Activated CD4-positive, alpha-beta T cell treated with anti-CD3 and anti-CD28 coated beads, Interleukin-2, amount 10 ng/mL, durations not matched to agents 7 days and 5 days (primary cell): ENCODE data around the gene KCNJ6. TPM values are rescaled to one million over a fixed set of nuclear protein-coding genes. Genes with fewer than 3 reads are reported as not detected.
A peak's percentile ranks its signal among the peaks of the same experiment; 100 is the strongest.
"Not testable (repeated sequence)": the region's sequence is repeated elsewhere in the genome, so short reads cannot be mapped to it uniquely, and the experiment has no call there.

Experiments used
- CTCF ChIA-PET: fragments of 350-600 bp; sonication (Branson Sonifier 250); formaldehyde crosslinking; loops from one replicate; lab custom pipeline; 2021; ENCODE audit warnings: antibody characterized with exemption; lab: Charles Lee
- POLR2A ChIA-PET: fragments of 350-600 bp; sonication (Branson Sonifier 250); formaldehyde crosslinking; loops from one replicate; lab custom pipeline; 2021; ENCODE audit warnings: antibody characterized with exemption; lab: Charles Lee
- DNase-seq: peaks from one replicate; pipeline ENCODE4 v3.0.0-alpha.2; 2020
- H3K27ac Mint-ChIP-seq: one replicate; pipeline ENCODE4 v1.8.0; 2021; ENCODE audit warnings: mild to moderate bottlenecking, moderate library complexity, mixed read lengths
- H3K27me3 Mint-ChIP-seq: one replicate; pipeline ENCODE4 v1.8.0; 2021; ENCODE audit warnings: mixed read lengths
- H3K36me3 Mint-ChIP-seq: one replicate; pipeline ENCODE4 v1.8.0; 2021; ENCODE audit warnings: low read depth, mixed read lengths
- H3K4me1 Mint-ChIP-seq: one replicate; pipeline ENCODE4 v1.8.0; 2021; ENCODE audit warnings: mixed read lengths
- H3K4me3 Mint-ChIP-seq: one replicate; pipeline ENCODE4 v1.8.0; 2021; ENCODE audit warnings: mild to moderate bottlenecking, moderate library complexity, mixed read lengths
- H3K9me3 Mint-ChIP-seq: one replicate; pipeline ENCODE4 v1.8.0; 2021; ENCODE audit warnings: mixed read lengths
- total RNA-seq, 2 experiments: library from RNA; stranded (reverse); gene quantifications; one replicate each; pipeline ENCODE4 v1.2.3, GENCODE V29; 2021

KCNJ6 gene
- total RNA-seq, 2 experiments from 2014 or later, result not detected

GRCh38 chr21:37658817-37659458 lies 257.3 kb downstream of the KCNJ6 start:
- no peaks in the 10 kb centered on the region for H3K36me3 Mint-ChIP-seq
- no peak overlapping the region for H3K27ac Mint-ChIP-seq
- CTCF ChIA-PET, result interaction anchor here (1.6 kb wide), 1 partner anchor 12 kb away, joined by 5 read pairs; no protein-coding TSS in a partner anchor
- H3K9me3 Mint-ChIP-seq, result no peaks in the 10 kb centered on the region
- DNase-seq, result no peak
- H3K4me3 Mint-ChIP-seq, result no peak overlapping the region
- POLR2A ChIA-PET, result no interaction called here
- peaks cover 2% of the 10 kb centered on the region for H3K27me3 Mint-ChIP-seq
- H3K4me1 Mint-ChIP-seq, result no peaks in the 10 kb centered on the region

- POLR2A ChIA-PET, result no interaction called here
- CTCF ChIA-PET, result interaction anchor here (1.6 kb wide), 1 partner anchor 11 kb away, joined by 5 read pairs; no protein-coding TSS in a partner anchor
- no peaks in the 10 kb centered on the region for H3K36me3 Mint-ChIP-seq
- H3K4me3 Mint-ChIP-seq, result no peak overlapping the region
- no peaks in the 10 kb centered on the region for H3K4me1 Mint-ChIP-seq
- H3K27ac Mint-ChIP-seq, result no peak overlapping the region
- H3K27me3 Mint-ChIP-seq, result peaks cover under 1% of the 10 kb centered on the region
- DNase-seq, result no peak
- no peaks in the 10 kb centered on the region for H3K9me3 Mint-ChIP-seq
Measured at GRCh38 chr21:37658121-37658816, 258.0 kb downstream of the KCNJ6 start.

GRCh38 chr21:37656899-37657298 lies 259.4 kb downstream of the KCNJ6 start:
- Mint-ChIP-seq H3K27me3 (no peaks in the 10 kb centered on the region), H3K27ac (no peak overlapping the region), H3K4me1 (no peaks in the 10 kb centered on the region), H3K4me3 (no peak overlapping the region), H3K36me3 (no peaks in the 10 kb centered on the region), H3K9me3 (no peaks in the 10 kb centered on the region)
- ChIA-PET CTCF (no interaction called here), POLR2A (no interaction called here)
- no peak for DNase-seq

- DNase-seq, result no peak
- CTCF ChIA-PET, result interaction anchor here (1.3 kb wide), 1 partner anchor 45 kb away, joined by 3 read pairs; no protein-coding TSS in a partner anchor
- POLR2A ChIA-PET, result no interaction called here
- Mint-ChIP-seq H3K4me1 (no peaks in the 10 kb centered on the region), H3K27me3 (no peaks in the 10 kb centered on the region), H3K36me3 (no peaks in the 10 kb centered on the region), H3K4me3 (no peak overlapping the region), H3K27ac (no peak overlapping the region), H3K9me3 (no peaks in the 10 kb centered on the region)
Measured at GRCh38 chr21:37655611-37656300, 260.5 kb downstream of the KCNJ6 start.

GRCh38 chr21:37654596-37654995 lies 261.7 kb downstream of the KCNJ6 start:
- no peaks in the 10 kb centered on the region for H3K4me1 Mint-ChIP-seq
- H3K27me3 Mint-ChIP-seq, result no peaks in the 10 kb centered on the region
- no peak for DNase-seq
- CTCF ChIA-PET, result interaction anchor here (0.6 kb wide), 1 partner anchor 395 kb away, joined by 4 read pairs; no protein-coding TSS in a partner anchor
- H3K27ac Mint-ChIP-seq, result no peak overlapping the region
- H3K36me3 Mint-ChIP-seq, result no peaks in the 10 kb centered on the region
- no peak overlapping the region for H3K4me3 Mint-ChIP-seq
- H3K9me3 Mint-ChIP-seq, result no peaks in the 10 kb centered on the region
- POLR2A ChIA-PET, result no interaction called here

GRCh38 chr21:37653201-37653600 lies 263.1 kb downstream of the KCNJ6 start:
- no peaks in the 10 kb centered on the region for H3K9me3 Mint-ChIP-seq
- ChIA-PET CTCF (no interaction called here), POLR2A (no interaction called here)
- no peak for DNase-seq
- H3K36me3 Mint-ChIP-seq, result no peaks in the 10 kb centered on the region
- H3K27ac Mint-ChIP-seq, result no peak overlapping the region
- H3K27me3 Mint-ChIP-seq, result no peaks in the 10 kb centered on the region
- no peaks in the 10 kb centered on the region for H3K4me1 Mint-ChIP-seq
- H3K4me3 Mint-ChIP-seq, result no peak overlapping the region

GRCh38 chr21:37647781-37648180 lies 268.5 kb downstream of the KCNJ6 start:
- ChIA-PET CTCF (interaction anchor here (0.6 to 1.6 kb wide), 3 partner anchors 10 to 1025 kb away, joined by 3 to 8 read pairs (median 5); no protein-coding TSS in a partner anchor), POLR2A (no interaction called here)
- no peaks in the 10 kb centered on the region for H3K36me3 Mint-ChIP-seq
- H3K4me3 Mint-ChIP-seq, result no peak overlapping the region
- H3K27me3 Mint-ChIP-seq, result peaks cover 9% of the 10 kb centered on the region
- no peaks in the 10 kb centered on the region for H3K4me1 Mint-ChIP-seq
- no peaks in the 10 kb centered on the region for H3K9me3 Mint-ChIP-seq
- H3K27ac Mint-ChIP-seq, result no peak overlapping the region
- DNase-seq, result no peak

GRCh38 chr21:37646761-37647160 lies 269.5 kb downstream of the KCNJ6 start:
- DNase-seq, H3K36me3 Mint-ChIP-seq, H3K4me1 Mint-ChIP-seq, H3K27ac Mint-ChIP-seq, POLR2A ChIA-PET, H3K9me3 Mint-ChIP-seq, H3K4me3 Mint-ChIP-seq: not testable (repeated sequence)
- peaks cover 15% of the 10 kb centered on the region for H3K27me3 Mint-ChIP-seq
- CTCF ChIA-PET, result interaction anchor here (1.6 kb wide), 1 partner anchor 11 kb away, joined by 5 read pairs; no protein-coding TSS in a partner anchor

GRCh38 chr21:37645848-37646247 lies 270.4 kb downstream of the KCNJ6 start:
- no peak for DNase-seq
- Mint-ChIP-seq H3K9me3 (no peaks in the 10 kb centered on the region), H3K27me3 (peaks cover 20% of the 10 kb centered on the region), H3K4me3 (no peak overlapping the region), H3K27ac (no peak overlapping the region), H3K36me3 (no peaks in the 10 kb centered on the region), H3K4me1 (no peaks in the 10 kb centered on the region)
- ChIA-PET POLR2A (no interaction called here), CTCF (no interaction called here)

GRCh38 chr21:37644636-37645035 lies 271.6 kb downstream of the KCNJ6 start:
- ChIA-PET CTCF (interaction anchor here (0.7 to 0.8 kb wide), 2 partner anchors 68 to 81 kb away, joined by 3 read pairs; no protein-coding TSS in a partner anchor), POLR2A (no interaction called here)
- Mint-ChIP-seq H3K27me3 (peaks cover 23% of the 10 kb centered on the region), H3K27ac (no peak overlapping the region), H3K4me1 (peaks cover 3% of the 10 kb centered on the region), H3K9me3 (no peaks in the 10 kb centered on the region), H3K4me3 (no peak overlapping the region), H3K36me3 (no peaks in the 10 kb centered on the region)
- no peak for DNase-seq

GRCh38 chr21:37643862-37644261 lies 272.4 kb downstream of the KCNJ6 start:
- H3K4me3 Mint-ChIP-seq, POLR2A ChIA-PET, H3K9me3 Mint-ChIP-seq, DNase-seq, CTCF ChIA-PET, H3K4me1 Mint-ChIP-seq, H3K27ac Mint-ChIP-seq, H3K36me3 Mint-ChIP-seq: not testable (repeated sequence)
- H3K27me3 Mint-ChIP-seq, result peaks cover 26% of the 10 kb centered on the region

GRCh38 chr21:37642493-37642892 lies 273.8 kb downstream of the KCNJ6 start:
- POLR2A ChIA-PET, result no interaction called here
- Mint-ChIP-seq H3K4me3 (no peak overlapping the region), H3K27ac (no peak overlapping the region)

GRCh38 chr21:37639756-37640155 lies 276.5 kb downstream of the KCNJ6 start:
- Mint-ChIP-seq H3K36me3 (no peaks in the 10 kb centered on the region), H3K9me3 (no peaks in the 10 kb centered on the region), H3K4me3 (no peak overlapping the region), H3K27ac (no peak overlapping the region), H3K27me3 (peaks cover 32% of the 10 kb centered on the region), H3K4me1 (peaks cover 3% of the 10 kb centered on the region)
- DNase-seq, result no peak
- POLR2A ChIA-PET, result no interaction called here
- CTCF ChIA-PET, result no interaction called here

More at GRCh38 chr21:37642493-37642892, 273.8 kb downstream of the KCNJ6 start:
- H3K36me3 Mint-ChIP-seq, result no peaks in the 10 kb centered on the region
- no peaks in the 10 kb centered on the region for H3K9me3 Mint-ChIP-seq
- DNase-seq, result peak; percentile 45
- peaks cover 3% of the 10 kb centered on the region for H3K4me1 Mint-ChIP-seq
- peaks cover 32% of the 10 kb centered on the region for H3K27me3 Mint-ChIP-seq
- CTCF ChIA-PET, result no interaction called here
